Sigmoid colon (tissue), 7 donors: ENCODE data around the gene CALY. TPM values are rescaled to one million over a fixed set of nuclear protein-coding genes. Genes with fewer than 3 reads are reported as not detected.

Experiments
- DNase-seq: peaks from one replicate; pipeline ENCODE4 v3.0.0-alpha.2; 2019
- H3K27ac ChIP-seq, 4 donors: fragments of 200-600 bp; sonication (generic); one replicate each; pipeline ENCODE4 v1.5.1; 2016 to 2019; ENCODE audit warnings: mild to moderate bottlenecking in 1 of 4
- H3K27me3 ChIP-seq, 3 donors: fragments of 200-600 bp; sonication (generic); one replicate each; pipeline ENCODE4 v1.5.1; 2019; ENCODE audit warnings: mild to moderate bottlenecking in 1 of 3
- H3K36me3 ChIP-seq, 4 donors: fragments of 200-600 bp; sonication (generic); one replicate each; pipeline ENCODE4 v1.5.1; 2016 to 2019
- H3K4me1 ChIP-seq, 4 donors: fragments of 200-600 bp; sonication (generic); one replicate each; pipeline ENCODE4 v1.5.1; 2017 to 2019
- H3K4me3 ChIP-seq, 4 donors: fragments of 200-600 bp; sonication (generic); one replicate each; pipeline ENCODE4 v1.5.1; 2017 to 2019; ENCODE audit warnings: mild to moderate bottlenecking in 2 of 4, moderate library complexity in 1 of 4
- H3K9me3 ChIP-seq, 4 donors: fragments of 200-600 bp in 3 of 4; sonication (generic) in 3 of 4; one replicate each; pipeline versions ENCODE4 v1.5.1 to v1.6.1; 2013 to 2019
- CTCF ChIP-seq, 4 experiments: fragments of 450-650 bp in 3 of 4; fragments of 200-600 bp in 1 of 4; IDR thresholded peaks; one replicate each; pipeline ENCODE4 v1.5.1; 2016 to 2019; ENCODE audit warnings: antibody characterized with exemption in 4 of 4, mild to moderate bottlenecking in 3 of 4, moderate library complexity in 2 of 4
- EP300 ChIP-seq, 4 donors: sonication (generic); formaldehyde crosslinking; IDR thresholded peaks; one replicate each; pipeline ENCODE4 v1.6.1; 2017; ENCODE audit warnings: antibody characterized with exemption in 4 of 4
- POLR2A ChIP-seq, 2 donors: fragments of 450-650 bp; IDR thresholded peaks; one replicate each; pipeline ENCODE4 v1.6.1; 2016; ENCODE audit warnings: antibody characterized with exemption in 2 of 2, mild to moderate bottlenecking in 2 of 2, moderate library complexity in 2 of 2
- POLR2AphosphoS5 ChIP-seq, 4 donors: sonication (generic); formaldehyde crosslinking; IDR thresholded peaks; one replicate each; pipeline ENCODE4 v1.6.1; 2017; ENCODE audit warnings: antibody characterized with exemption in 4 of 4
- WGBS, 2 donors: extraction: QIAGEN DNeasy Blood & Tissue Kit; methylation state at CpG; one replicate each; pipeline ENCODE4 v1.1.7; 2013; 5-methylcytosine and 5-hydroxymethylcytosine counted together
- intact Hi-C: fragments of 100-400 bp; cut with DNase I; formaldehyde crosslinking; loops from one replicate; pipeline ENCODE4 v1.15.1; 2023
- polyA plus RNA-seq, 3 donors: library from polyadenylated mRNA; stranded (reverse); fragments of 200-250 nt; gene quantifications; one replicate each; pipeline ENCODE4 v1.2.3, GENCODE V29; 2013
- total RNA-seq, 4 donors: library from RNA; depleted of rRNA; stranded (reverse); fragments of >200 nt; gene quantifications; one replicate each; pipeline ENCODE4 v1.1.0, GENCODE V29; 2016
- donor health status: healthy with polysubstance abuse.
- donor health status: Bipolar disorder and iron deficiency.
- donor health status: healthy.

The CALY gene
- 1 to 10 TPM; 1.3 to 6.8 (median 5.4) TPM for total RNA-seq
- 1 to 10 TPM in 1 of 3 donors, not detected in 2; 1.4 TPM for polyA plus RNA-seq

- DNase-seq, result no peak
- Histone ChIP-seq H3K9me3 (no peaks in the 10 kb centered on the region), H3K27ac (no peak within 1 kb of the TSS), H3K36me3 (no peaks in the 10 kb centered on the region), H3K4me3 (peak within 1 kb of the TSS; percentile 10 to 45 (median 35)), H3K27me3 (peaks cover 27 to 91% (median 61%) of the 10 kb centered on the region in 3 donors), H3K4me1 (peaks cover 0 to 25% (median 23%) of the 10 kb centered on the region in 4 donors)
- WGBS, 2 donors, result 14% methylated on average over 63 of the region's 63 CpGs
- TF ChIP-seq POLR2AphosphoS5 (IDR thresholded peaks at IDR 0.05), result no peak
- no peak for TF ChIP-seq POLR2A (IDR thresholded peaks at IDR 0.05)
- no peak for TF ChIP-seq EP300 (IDR thresholded peaks at IDR 0.05)
- no peak for TF ChIP-seq CTCF (IDR thresholded peaks at IDR 0.05)
- intact Hi-C loops, result no loop called here
Measured at GRCh38 chr10:133336577-133337369, at the start of gene CALY. CALY (minus strand) TSS chr10:133336896; CDS start chr10:133328989, 7,907 bp downstream.

GRCh38 chr10:133385214-133385613, 48.5 kb upstream of the CALY start:
- Histone ChIP-seq H3K27me3 (no peaks in the 10 kb centered on the region), H3K4me3 (no peak overlapping the region), H3K27ac (no peak overlapping the region), H3K36me3 (peaks cover 0 to 36% (median 3%) of the 10 kb centered on the region in 4 donors), H3K9me3 (no peaks in the 10 kb centered on the region), H3K4me1 (peaks cover 0 to 4% (median 1%) of the 10 kb centered on the region in 4 donors)
- intact Hi-C loops, result no loop called here
- WGBS, 2 donors, result 91 to 94% methylated on average over 2 of the region's 2 CpGs
- no peak for DNase-seq
- TF ChIP-seq POLR2AphosphoS5 (IDR thresholded peaks at IDR 0.05) (no peak), POLR2A (IDR thresholded peaks at IDR 0.05) (no peak), CTCF (IDR thresholded peaks at IDR 0.05) (no peak), EP300 (IDR thresholded peaks at IDR 0.05) (no peak)

- Histone ChIP-seq H3K9me3 (no peaks in the 10 kb centered on the region), H3K4me1 (peaks cover 0 to 15% (median 9%) of the 10 kb centered on the region in 4 donors), H3K36me3 (peaks cover 0 to 26% (median 0%) of the 10 kb centered on the region in 4 donors), H3K27ac (no peak overlapping the region), H3K4me3 (no peak overlapping the region), H3K27me3 (no peaks in the 10 kb centered on the region)
- TF ChIP-seq EP300 (IDR thresholded peaks at IDR 0.05) (no peak), POLR2AphosphoS5 (IDR thresholded peaks at IDR 0.05) (no peak), POLR2A (IDR thresholded peaks at IDR 0.05) (no peak), CTCF (IDR thresholded peaks at IDR 0.05) (no peak)
- WGBS, 2 donors, result 93 to 96% methylated on average over 13 of the region's 13 CpGs
- intact Hi-C loops, result no loop called here
- DNase-seq, result no peak
Measured at GRCh38 chr10:133384071-133384470, 47.4 kb upstream of the CALY start.

- H3K4me1 ChIP-seq, result peaks cover 0 to 15% (median 9%) of the 10 kb centered on the region in 4 donors
- H3K36me3 ChIP-seq, result peaks cover 0 to 26% (median 0%) of the 10 kb centered on the region in 4 donors
- no peak overlapping the region for H3K27ac ChIP-seq
- 95% methylated on average over 4 of the region's 4 CpGs for WGBS, 2 donors
- H3K9me3 ChIP-seq, result no peaks in the 10 kb centered on the region
- H3K4me3 ChIP-seq, result no peak overlapping the region
- DNase-seq, result no peak
- intact Hi-C loops, result no loop called here
- no peaks in the 10 kb centered on the region for H3K27me3 ChIP-seq
- TF ChIP-seq EP300 (IDR thresholded peaks at IDR 0.05) (no peak), POLR2A (IDR thresholded peaks at IDR 0.05) (no peak), POLR2AphosphoS5 (IDR thresholded peaks at IDR 0.05) (no peak), CTCF (IDR thresholded peaks at IDR 0.05) (no peak)
Measured at GRCh38 chr10:133383551-133383950, 46.9 kb upstream of the CALY start.
